ENCODE measurements around the gene LOXHD1. TPM values are rescaled to one million over a fixed set of nuclear protein-coding genes. Genes with fewer than 3 reads are reported as not detected.

Gene LOXHD1
- total and polyA plus RNA-seq, 10 of the 15 experiments (the other 5 are each of a cell fraction or from before 2014, with no cell fraction given), result not detected

DNA sequence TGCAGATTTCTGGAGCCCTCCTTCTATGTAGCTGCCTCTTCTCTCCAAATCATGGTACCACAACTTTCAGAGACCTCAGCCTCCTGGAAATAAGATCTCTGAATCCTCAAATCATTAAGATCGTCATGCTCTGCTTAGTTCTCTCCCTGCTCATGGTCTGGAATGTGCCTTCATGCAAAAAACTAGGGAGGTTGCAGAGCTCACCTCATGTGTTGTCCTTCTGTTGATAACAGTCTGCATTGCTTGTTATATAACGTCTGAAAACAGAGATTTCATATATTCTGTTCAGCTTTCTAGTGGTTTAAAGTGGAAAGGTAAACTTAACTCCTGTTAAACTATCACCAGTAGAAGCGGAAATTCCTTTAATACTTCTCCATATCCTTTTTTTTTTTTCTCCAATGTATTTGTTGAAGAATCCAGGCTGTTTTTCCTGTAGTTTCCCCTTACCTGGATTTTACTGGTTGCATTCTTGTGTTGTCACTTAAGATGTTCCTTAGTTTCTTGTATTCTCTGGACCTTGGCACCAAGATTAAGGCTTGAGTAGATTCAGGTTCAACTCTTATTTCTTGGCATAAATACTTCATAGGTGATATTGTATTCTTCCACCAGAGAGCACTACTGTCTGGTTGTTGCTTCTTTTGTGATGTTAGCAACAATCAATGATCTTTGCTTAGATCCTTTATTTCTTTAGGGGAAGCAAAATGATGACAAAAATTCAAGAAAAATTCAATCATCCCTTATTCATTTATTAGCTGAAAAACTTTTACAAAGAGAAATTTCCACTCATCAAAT is 211.3 kb downstream of the LOXHD1 start (continued):
- TF ChIP-seq MTA2 (IDR thresholded peaks at IDR 0.05; ENCODE audit: low read depth), result no peak

DNA sequence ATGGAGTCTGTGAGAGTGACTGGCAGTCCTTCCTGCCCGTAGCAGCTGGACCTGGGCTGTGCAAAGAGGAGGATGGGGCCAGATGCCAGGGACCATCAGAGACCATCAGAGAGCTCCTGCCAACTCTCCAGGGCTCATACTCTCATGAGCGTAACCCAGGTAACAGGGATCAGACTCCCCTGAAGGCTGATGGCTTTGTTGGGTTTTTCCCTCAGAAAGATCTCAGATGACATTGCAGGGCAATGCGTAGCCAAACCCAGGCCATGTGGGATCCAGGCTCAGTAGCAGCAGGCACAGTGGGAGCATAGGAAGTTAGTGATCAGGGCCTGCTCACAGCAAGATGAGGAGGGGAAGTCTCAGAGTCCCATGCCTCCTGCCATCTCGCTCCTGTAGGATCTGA is 218.0 kb downstream of the LOXHD1 start:
- no TSS peak for BruUV-seq (replicated peaks)
- Histone ChIP-seq H2AFZ (ENCODE audit: control insufficient read depth, low read depth, low read length) (no peak overlapping the region), H3K27ac (ENCODE audit: control insufficient read depth, insufficient read depth) (no peak overlapping the region), H3K4me2 (ENCODE audit: control insufficient read depth, insufficient read depth) (no peak overlapping the region), H3K36me3 (ENCODE audit: control insufficient read depth in 2 of 2, insufficient read depth in 2 of 2, low read length in 1 of 2) (no peaks in the 10 kb centered on the region), H3K4me1 (ENCODE audit: control insufficient read depth, insufficient read depth, low read length) (no peaks in the 10 kb centered on the region), H3K79me2 (ENCODE audit: control insufficient read depth, insufficient read depth, low read length) (no peaks in the 10 kb centered on the region), H3K27me3 (replicated peaks in 1 of 2; ENCODE audit: control insufficient read depth in 2 of 2, insufficient read depth in 2 of 2, low read length in 1 of 2) (no peaks in the 10 kb centered on the region; a peak in 1 of 4 replicates), H3K9ac (ENCODE audit: control insufficient read depth, insufficient read depth, low read length) (no peak overlapping the region), H4K20me1 (ENCODE audit: control insufficient read depth, insufficient read depth) (no peaks in the 10 kb centered on the region), H3K4me3 (no peak overlapping the region), H3K9me3 (replicated peaks; ENCODE audit: control insufficient read depth, insufficient read depth, low read length) (no peaks in the 10 kb centered on the region)
- intact Hi-C loops (cut with micrococcal nuclease; ENCODE audit: unreplicated experiment), result no loop called here
- in situ Hi-C loops (cut with MboI), result no loop called here
- FAIRE-seq, result no peak
- SMC1A ChIA-PET (ENCODE audit: uncharacterized antibody, unreplicated experiment), result no interaction called here
- 29% methylated on average over 4 of the region's 4 CpGs for WGBS (ENCODE audit: insufficient coverage, insufficient replicate concordance, low lambda C conversion rate, missing lambda C conversion rate)
- no peak for ATAC-seq
- RAD21 ChIA-PET (ENCODE audit: unreplicated experiment), result no interaction called here
- CTCF ChIA-PET, result no interaction called here
- DNase-seq (ENCODE audit: low read depth, low spot score), result no peak
- POLR2A ChIA-PET, result no interaction called here
- TF ChIP-seq GATAD2B (conservative IDR thresholded peaks at IDR 0.05; ENCODE audit: low read depth), result no peak
- TF ChIP-seq, protein P1, sequence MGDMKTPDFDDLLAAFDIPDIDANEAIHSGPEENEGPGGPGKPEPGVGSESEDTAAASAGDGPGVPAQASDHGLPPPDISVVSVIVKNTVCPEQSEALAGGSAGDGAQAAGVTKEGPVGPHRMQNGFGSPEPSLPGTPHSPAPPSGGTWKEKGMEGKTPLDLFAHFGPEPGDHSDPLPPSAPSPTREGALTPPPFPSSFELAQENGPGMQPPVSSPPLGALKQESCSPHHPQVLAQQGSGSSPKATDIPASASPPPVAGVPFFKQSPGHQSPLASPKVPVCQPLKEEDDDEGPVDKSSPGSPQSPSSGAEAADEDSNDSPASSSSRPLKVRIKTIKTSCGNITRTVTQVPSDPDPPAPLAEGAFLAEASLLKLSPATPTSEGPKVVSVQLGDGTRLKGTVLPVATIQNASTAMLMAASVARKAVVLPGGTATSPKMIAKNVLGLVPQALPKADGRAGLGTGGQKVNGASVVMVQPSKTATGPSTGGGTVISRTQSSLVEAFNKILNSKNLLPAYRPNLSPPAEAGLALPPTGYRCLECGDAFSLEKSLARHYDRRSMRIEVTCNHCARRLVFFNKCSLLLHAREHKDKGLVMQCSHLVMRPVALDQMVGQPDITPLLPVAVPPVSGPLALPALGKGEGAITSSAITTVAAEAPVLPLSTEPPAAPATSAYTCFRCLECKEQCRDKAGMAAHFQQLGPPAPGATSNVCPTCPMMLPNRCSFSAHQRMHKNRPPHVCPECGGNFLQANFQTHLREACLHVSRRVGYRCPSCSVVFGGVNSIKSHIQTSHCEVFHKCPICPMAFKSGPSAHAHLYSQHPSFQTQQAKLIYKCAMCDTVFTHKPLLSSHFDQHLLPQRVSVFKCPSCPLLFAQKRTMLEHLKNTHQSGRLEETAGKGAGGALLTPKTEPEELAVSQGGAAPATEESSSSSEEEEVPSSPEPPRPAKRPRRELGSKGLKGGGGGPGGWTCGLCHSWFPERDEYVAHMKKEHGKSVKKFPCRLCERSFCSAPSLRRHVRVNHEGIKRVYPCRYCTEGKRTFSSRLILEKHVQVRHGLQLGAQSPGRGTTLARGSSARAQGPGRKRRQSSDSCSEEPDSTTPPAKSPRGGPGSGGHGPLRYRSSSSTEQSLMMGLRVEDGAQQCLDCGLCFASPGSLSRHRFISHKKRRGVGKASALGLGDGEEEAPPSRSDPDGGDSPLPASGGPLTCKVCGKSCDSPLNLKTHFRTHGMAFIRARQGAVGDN (IDR thresholded peaks at IDR 0.05), result no peak
- TF ChIP-seq MEF2A (IDR thresholded peaks at IDR 0.05; ENCODE audit: insufficient read depth, low read depth, low read length), result no peak
- no peak for TF ChIP-seq ZNF274 (IDR thresholded peaks at IDR 0.05; ENCODE audit: insufficient read depth, insufficient read length)
- no peak for TF ChIP-seq NRF1 (conservative IDR thresholded peaks at IDR 0.05; ENCODE audit: low read depth, low read length)
- no peak for TF ChIP-seq GABPA (IDR thresholded peaks at IDR 0.05; ENCODE audit: low read depth)
- TF ChIP-seq RAD21 (IDR thresholded peaks at IDR 0.05; ENCODE audit: insufficient read depth, low read depth, low read length), result no peak
- TF ChIP-seq POU2F2 (IDR thresholded peaks at IDR 0.05; ENCODE audit: borderline replicate concordance, low read depth, low read length), result no peak
- TF ChIP-seq, protein P2, sequence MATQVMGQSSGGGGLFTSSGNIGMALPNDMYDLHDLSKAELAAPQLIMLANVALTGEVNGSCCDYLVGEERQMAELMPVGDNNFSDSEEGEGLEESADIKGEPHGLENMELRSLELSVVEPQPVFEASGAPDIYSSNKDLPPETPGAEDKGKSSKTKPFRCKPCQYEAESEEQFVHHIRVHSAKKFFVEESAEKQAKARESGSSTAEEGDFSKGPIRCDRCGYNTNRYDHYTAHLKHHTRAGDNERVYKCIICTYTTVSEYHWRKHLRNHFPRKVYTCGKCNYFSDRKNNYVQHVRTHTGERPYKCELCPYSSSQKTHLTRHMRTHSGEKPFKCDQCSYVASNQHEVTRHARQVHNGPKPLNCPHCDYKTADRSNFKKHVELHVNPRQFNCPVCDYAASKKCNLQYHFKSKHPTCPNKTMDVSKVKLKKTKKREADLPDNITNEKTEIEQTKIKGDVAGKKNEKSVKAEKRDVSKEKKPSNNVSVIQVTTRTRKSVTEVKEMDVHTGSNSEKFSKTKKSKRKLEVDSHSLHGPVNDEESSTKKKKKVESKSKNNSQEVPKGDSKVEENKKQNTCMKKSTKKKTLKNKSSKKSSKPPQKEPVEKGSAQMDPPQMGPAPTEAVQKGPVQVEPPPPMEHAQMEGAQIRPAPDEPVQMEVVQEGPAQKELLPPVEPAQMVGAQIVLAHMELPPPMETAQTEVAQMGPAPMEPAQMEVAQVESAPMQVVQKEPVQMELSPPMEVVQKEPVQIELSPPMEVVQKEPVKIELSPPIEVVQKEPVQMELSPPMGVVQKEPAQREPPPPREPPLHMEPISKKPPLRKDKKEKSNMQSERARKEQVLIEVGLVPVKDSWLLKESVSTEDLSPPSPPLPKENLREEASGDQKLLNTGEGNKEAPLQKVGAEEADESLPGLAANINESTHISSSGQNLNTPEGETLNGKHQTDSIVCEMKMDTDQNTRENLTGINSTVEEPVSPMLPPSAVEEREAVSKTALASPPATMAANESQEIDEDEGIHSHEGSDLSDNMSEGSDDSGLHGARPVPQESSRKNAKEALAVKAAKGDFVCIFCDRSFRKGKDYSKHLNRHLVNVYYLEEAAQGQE (IDR thresholded peaks at IDR 0.05; ENCODE audit: low read depth, low read length), result no peak
- TF ChIP-seq, protein P3, sequence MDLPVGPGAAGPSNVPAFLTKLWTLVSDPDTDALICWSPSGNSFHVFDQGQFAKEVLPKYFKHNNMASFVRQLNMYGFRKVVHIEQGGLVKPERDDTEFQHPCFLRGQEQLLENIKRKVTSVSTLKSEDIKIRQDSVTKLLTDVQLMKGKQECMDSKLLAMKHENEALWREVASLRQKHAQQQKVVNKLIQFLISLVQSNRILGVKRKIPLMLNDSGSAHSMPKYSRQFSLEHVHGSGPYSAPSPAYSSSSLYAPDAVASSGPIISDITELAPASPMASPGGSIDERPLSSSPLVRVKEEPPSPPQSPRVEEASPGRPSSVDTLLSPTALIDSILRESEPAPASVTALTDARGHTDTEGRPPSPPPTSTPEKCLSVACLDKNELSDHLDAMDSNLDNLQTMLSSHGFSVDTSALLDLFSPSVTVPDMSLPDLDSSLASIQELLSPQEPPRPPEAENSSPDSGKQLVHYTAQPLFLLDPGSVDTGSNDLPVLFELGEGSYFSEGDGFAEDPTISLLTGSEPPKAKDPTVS (IDR thresholded peaks at IDR 0.05; ENCODE audit: low read depth, low read length), result no peak

Data from GM12878 (cell line).